HuH-7.5 (cell line): ENCODE data around the gene MAP4K3.

Experiments used
- DNase-seq: peaks from one replicate; pipeline ENCODE4 v3.0.0; 2011; ENCODE audit warnings: low spot score

MAP4K3 gene

GRCh38 chr2:39241588-39241987, 195.5 kb downstream of the MAP4K3 start:
- DNase-seq: no peak

- no peak for DNase-seq
These were observed 196.3 kb downstream of the MAP4K3 start for GRCh38 chr2:39240758-39241157.

- DNase-seq: no peak
These were observed 202.3 kb downstream of the MAP4K3 start for GRCh38 chr2:39234754-39235153.

GRCh38 chr2:39232141-39232540, 204.9 kb downstream of the MAP4K3 start:
- DNase-seq: no peak

GRCh38 chr2:39228413-39229209, 208.5 kb downstream of the MAP4K3 start:
- no peak for DNase-seq

GRCh38 chr2:39227628-39228412, 209.3 kb downstream of the MAP4K3 start:
- DNase-seq: peak; percentile 44

- no peak for DNase-seq
These were observed 211.5 kb downstream of the MAP4K3 start for GRCh38 chr2:39225567-39225966.

- DNase-seq: no peak
These were observed 213.2 kb downstream of the MAP4K3 start for GRCh38 chr2:39223909-39224308.

- DNase-seq: no peak
These were observed 215.6 kb downstream of the MAP4K3 start for GRCh38 chr2:39221459-39221858.

GRCh38 chr2:39220136-39220535, 216.9 kb downstream of the MAP4K3 start:
- DNase-seq: no peak

GRCh38 chr2:39218391-39218790, 218.7 kb downstream of the MAP4K3 start:
- no peak for DNase-seq

- DNase-seq: no peak
These were observed 219.9 kb downstream of the MAP4K3 start for GRCh38 chr2:39217192-39217550.

GRCh38 chr2:39216346-39217191, 220.5 kb downstream of the MAP4K3 start:
- no peak for DNase-seq

- DNase-seq: no peak
These were observed 221.5 kb downstream of the MAP4K3 start for GRCh38 chr2:39215545-39215944.

GRCh38 chr2:39213015-39213414, 224.1 kb downstream of the MAP4K3 start:
- no peak for DNase-seq

GRCh38 chr2:39210846-39211245, 226.2 kb downstream of the MAP4K3 start:
- no peak for DNase-seq

- DNase-seq: no peak
These were observed 233.7 kb downstream of the MAP4K3 start for GRCh38 chr2:39203382-39203781.

- DNase-seq: no peak
These were observed 234.3 kb downstream of the MAP4K3 start for GRCh38 chr2:39202639-39203369.
